ENCODE data around the gene SFXN3. TPM values are rescaled to one million over a fixed set of nuclear protein-coding genes. Genes with fewer than 3 reads are reported as not detected.

SFXN3 gene
- total and polyA plus RNA-seq, 2 of the 13 experiments (the other 11 are each of a cell fraction or from before 2014, with no cell fraction given) = 16.8 to 71.5 TPM

DNA sequence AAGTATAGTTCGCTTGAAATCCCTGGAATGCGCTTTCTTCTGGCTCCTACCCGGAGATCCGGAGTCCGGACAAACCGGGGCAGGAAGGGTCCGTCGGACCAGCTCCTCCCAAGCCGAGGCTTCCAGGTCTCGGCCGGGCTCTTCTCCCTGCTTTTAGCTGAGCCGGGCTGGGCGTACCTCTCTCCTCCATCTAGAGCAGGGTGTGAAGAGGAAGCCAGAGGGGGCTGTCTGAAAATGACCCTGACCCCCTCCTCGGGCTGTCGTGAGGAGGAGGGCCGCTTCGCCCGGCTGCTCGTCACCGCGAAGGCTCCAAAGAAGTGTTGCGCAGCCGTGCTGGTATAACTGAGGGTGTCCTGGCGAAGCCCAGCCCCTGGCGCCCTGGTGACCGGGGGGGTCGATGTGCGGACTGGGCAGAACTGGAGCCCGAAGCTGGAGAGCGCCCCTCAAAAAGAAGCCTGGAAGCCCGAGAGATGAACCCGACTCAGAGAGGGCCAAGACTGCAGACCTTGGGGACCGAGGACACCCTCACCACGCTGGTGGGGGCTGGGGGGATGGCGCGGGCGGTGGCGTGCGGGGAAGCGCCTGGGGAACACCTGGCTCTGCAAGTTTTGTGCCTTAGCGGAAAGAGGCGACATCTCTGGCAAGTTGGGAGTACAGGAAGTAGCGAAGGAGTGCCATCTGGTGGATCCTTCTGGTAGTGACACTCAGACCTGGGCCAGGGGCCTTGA is 36.5 kb downstream of the SFXN3 start (continued):
- TF ChIP-seq, protein P1, sequence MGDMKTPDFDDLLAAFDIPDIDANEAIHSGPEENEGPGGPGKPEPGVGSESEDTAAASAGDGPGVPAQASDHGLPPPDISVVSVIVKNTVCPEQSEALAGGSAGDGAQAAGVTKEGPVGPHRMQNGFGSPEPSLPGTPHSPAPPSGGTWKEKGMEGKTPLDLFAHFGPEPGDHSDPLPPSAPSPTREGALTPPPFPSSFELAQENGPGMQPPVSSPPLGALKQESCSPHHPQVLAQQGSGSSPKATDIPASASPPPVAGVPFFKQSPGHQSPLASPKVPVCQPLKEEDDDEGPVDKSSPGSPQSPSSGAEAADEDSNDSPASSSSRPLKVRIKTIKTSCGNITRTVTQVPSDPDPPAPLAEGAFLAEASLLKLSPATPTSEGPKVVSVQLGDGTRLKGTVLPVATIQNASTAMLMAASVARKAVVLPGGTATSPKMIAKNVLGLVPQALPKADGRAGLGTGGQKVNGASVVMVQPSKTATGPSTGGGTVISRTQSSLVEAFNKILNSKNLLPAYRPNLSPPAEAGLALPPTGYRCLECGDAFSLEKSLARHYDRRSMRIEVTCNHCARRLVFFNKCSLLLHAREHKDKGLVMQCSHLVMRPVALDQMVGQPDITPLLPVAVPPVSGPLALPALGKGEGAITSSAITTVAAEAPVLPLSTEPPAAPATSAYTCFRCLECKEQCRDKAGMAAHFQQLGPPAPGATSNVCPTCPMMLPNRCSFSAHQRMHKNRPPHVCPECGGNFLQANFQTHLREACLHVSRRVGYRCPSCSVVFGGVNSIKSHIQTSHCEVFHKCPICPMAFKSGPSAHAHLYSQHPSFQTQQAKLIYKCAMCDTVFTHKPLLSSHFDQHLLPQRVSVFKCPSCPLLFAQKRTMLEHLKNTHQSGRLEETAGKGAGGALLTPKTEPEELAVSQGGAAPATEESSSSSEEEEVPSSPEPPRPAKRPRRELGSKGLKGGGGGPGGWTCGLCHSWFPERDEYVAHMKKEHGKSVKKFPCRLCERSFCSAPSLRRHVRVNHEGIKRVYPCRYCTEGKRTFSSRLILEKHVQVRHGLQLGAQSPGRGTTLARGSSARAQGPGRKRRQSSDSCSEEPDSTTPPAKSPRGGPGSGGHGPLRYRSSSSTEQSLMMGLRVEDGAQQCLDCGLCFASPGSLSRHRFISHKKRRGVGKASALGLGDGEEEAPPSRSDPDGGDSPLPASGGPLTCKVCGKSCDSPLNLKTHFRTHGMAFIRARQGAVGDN (CRISPR knock-in tag; IDR thresholded peaks at IDR 0.05) = peak; percentile 85
- TF ChIP-seq, protein P2, sequence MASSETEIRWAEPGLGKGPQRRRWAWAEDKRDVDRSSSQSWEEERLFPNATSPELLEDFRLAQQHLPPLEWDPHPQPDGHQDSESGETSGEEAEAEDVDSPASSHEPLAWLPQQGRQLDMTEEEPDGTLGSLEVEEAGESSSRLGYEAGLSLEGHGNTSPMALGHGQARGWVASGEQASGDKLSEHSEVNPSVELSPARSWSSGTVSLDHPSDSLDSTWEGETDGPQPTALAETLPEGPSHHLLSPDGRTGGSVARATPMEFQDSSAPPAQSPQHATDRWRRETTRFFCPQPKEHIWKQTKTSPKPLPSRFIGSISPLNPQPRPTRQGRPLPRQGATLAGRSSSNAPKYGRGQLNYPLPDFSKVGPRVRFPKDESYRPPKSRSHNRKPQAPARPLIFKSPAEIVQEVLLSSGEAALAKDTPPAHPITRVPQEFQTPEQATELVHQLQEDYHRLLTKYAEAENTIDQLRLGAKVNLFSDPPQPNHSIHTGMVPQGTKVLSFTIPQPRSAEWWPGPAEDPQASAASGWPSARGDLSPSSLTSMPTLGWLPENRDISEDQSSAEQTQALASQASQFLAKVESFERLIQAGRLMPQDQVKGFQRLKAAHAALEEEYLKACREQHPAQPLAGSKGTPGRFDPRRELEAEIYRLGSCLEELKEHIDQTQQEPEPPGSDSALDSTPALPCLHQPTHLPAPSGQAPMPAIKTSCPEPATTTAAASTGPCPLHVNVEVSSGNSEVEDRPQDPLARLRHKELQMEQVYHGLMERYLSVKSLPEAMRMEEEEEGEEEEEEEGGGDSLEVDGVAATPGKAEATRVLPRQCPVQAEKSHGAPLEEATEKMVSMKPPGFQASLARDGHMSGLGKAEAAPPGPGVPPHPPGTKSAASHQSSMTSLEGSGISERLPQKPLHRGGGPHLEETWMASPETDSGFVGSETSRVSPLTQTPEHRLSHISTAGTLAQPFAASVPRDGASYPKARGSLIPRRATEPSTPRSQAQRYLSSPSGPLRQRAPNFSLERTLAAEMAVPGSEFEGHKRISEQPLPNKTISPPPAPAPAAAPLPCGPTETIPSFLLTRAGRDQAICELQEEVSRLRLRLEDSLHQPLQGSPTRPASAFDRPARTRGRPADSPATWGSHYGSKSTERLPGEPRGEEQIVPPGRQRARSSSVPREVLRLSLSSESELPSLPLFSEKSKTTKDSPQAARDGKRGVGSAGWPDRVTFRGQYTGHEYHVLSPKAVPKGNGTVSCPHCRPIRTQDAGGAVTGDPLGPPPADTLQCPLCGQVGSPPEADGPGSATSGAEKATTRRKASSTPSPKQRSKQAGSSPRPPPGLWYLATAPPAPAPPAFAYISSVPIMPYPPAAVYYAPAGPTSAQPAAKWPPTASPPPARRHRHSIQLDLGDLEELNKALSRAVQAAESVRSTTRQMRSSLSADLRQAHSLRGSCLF (CRISPR knock-in tag; IDR thresholded peaks at IDR 0.05; ENCODE audit: borderline replicate concordance) = no peak
- no peak for TF ChIP-seq ZNF251 (CRISPR knock-in tag; IDR thresholded peaks at IDR 0.05)
- TF ChIP-seq YEATS2 (CRISPR knock-in tag; IDR thresholded peaks at IDR 0.05; ENCODE audit: borderline replicate concordance) = peak; percentile 25; the same call in 1 of the 2 replicates
- peak; percentile 13; the same call in 1 of the 2 replicates for TF ChIP-seq MED1 (CRISPR knock-in tag; IDR thresholded peaks at IDR 0.05)
- TF ChIP-seq, protein P3, sequence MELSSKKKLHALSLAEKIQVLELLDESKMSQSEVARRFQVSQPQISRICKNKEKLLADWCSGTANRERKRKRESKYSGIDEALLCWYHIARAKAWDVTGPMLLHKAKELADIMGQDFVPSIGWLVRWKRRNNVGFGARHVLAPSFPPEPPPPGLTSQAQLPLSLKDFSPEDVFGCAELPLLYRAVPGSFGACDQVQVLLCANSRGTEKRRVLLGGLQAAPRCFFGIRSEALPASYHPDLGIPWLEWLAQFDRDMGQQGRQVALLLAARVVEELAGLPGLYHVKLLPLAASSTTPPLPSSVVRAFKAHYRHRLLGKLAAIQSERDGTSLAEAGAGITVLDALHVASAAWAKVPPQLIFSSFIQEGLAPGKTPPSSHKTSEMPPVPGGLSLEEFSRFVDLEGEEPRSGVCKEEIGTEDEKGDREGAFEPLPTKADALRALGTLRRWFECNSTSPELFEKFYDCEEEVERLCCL (CRISPR knock-in tag; IDR thresholded peaks at IDR 0.05; ENCODE audit: borderline replicate concordance) = no peak
- TF ChIP-seq, protein P4, sequence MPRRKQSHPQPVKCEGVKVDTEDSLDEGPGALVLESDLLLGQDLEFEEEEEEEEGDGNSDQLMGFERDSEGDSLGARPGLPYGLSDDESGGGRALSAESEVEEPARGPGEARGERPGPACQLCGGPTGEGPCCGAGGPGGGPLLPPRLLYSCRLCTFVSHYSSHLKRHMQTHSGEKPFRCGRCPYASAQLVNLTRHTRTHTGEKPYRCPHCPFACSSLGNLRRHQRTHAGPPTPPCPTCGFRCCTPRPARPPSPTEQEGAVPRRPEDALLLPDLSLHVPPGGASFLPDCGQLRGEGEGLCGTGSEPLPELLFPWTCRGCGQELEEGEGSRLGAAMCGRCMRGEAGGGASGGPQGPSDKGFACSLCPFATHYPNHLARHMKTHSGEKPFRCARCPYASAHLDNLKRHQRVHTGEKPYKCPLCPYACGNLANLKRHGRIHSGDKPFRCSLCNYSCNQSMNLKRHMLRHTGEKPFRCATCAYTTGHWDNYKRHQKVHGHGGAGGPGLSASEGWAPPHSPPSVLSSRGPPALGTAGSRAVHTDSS (CRISPR knock-in tag; conservative IDR thresholded peaks at IDR 0.05) = no peak
- TF ChIP-seq ZNF761 (CRISPR knock-in tag; conservative IDR thresholded peaks at IDR 0.05) = no peak
- 0 out of 2 replicates have a peak, but pooled peaks have one; percentile 15 for TF ChIP-seq SOX5 (CRISPR knock-in tag; IDR thresholded peaks at IDR 0.05; ENCODE audit: borderline replicate concordance)
- no peak for TF ChIP-seq DR1 (CRISPR knock-in tag; IDR thresholded peaks at IDR 0.05)
- TF ChIP-seq ZNF572 (CRISPR knock-in tag; IDR thresholded peaks at IDR 0.05) = no peak; the same call in 1 of the 2 replicates
- TF ChIP-seq, protein P5, sequence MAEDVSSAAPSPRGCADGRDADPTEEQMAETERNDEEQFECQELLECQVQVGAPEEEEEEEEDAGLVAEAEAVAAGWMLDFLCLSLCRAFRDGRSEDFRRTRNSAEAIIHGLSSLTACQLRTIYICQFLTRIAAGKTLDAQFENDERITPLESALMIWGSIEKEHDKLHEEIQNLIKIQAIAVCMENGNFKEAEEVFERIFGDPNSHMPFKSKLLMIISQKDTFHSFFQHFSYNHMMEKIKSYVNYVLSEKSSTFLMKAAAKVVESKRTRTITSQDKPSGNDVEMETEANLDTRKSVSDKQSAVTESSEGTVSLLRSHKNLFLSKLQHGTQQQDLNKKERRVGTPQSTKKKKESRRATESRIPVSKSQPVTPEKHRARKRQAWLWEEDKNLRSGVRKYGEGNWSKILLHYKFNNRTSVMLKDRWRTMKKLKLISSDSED (CRISPR knock-in tag; IDR thresholded peaks at IDR 0.05) = no peak
- no peak for TF ChIP-seq GATA4 (IDR thresholded peaks at IDR 0.05; ENCODE audit: borderline replicate concordance, low read depth)
- TF ChIP-seq ZSCAN21 (CRISPR knock-in tag; IDR thresholded peaks at IDR 0.05; ENCODE audit: borderline replicate concordance) = no peak
- peak; percentile 65; the same call in 1 of the 2 replicates for TF ChIP-seq ZNF160 (CRISPR knock-in tag; IDR thresholded peaks at IDR 0.05)
